ENCODE measurements around the gene TGFBR3L. TPM values are rescaled to one million over a fixed set of nuclear protein-coding genes. Genes with fewer than 3 reads are reported as not detected.
A peak's percentile ranks its signal among the peaks of the same experiment; 100 is the strongest.

The TGFBR3L gene
- total and polyA plus RNA-seq, 2 of the 4 experiments (the other 2 are of a cell fraction), result 0.94 TPM; not detected in 1

GRCh38 chr19:7903244-7904073 is 11.2 kb upstream of the TGFBR3L start, which contains the start of gene MAP2K7 (continued):
- peak; percentile 80 for TF ChIP-seq CTCF (conservative IDR thresholded peaks at IDR 0.05; ENCODE audit: low read depth, low read length)

All from IMR-90 (cell line).